ENCODE results near the gene PARD3B. TPM values are rescaled to one million over a fixed set of nuclear protein-coding genes. Genes with fewer than 3 reads are reported as not detected.

Gene PARD3B
- total RNA-seq, 1 experiment from 2014 or later = 2.0 TPM

GRCh38 chr2:204665207-204665606 is 119.9 kb downstream of the PARD3B start:
- CTCF ChIA-PET = no interaction called here
- no peaks in the 10 kb centered on the region for H3K27me3 ChIP-seq (ENCODE audit: insufficient read depth, low read length)
- H3K4me3 ChIP-seq (replicated peaks in 1 of 2; ENCODE audit: low read depth in 1 of 2, low read length in 2 of 2) = no peak overlapping the region
- no peak overlapping the region for H3K9ac ChIP-seq (ENCODE audit: low read length)
- RAD21 ChIA-PET (ENCODE audit: low non-redundant PET in 1 of 2, low total read pairs in 2 of 2, uncharacterized antibody in 2 of 2, unreplicated experiment in 2 of 2) = no interaction called here
- H3K9me2 ChIP-seq (ENCODE audit: insufficient read depth) = no peaks in the 10 kb centered on the region
- no peaks in the 10 kb centered on the region for H4K20me1 ChIP-seq (ENCODE audit: insufficient read depth)
- POLR2A ChIA-PET = no interaction called here
- no peak overlapping the region for H3K27ac ChIP-seq (ENCODE audit: low read depth, low read length)
- no peaks in the 10 kb centered on the region for H3K4me1 ChIP-seq (ENCODE audit: control insufficient read depth in 1 of 2, insufficient read depth in 2 of 2, low read length in 2 of 2)
- H3K79me2 ChIP-seq (ENCODE audit: insufficient read depth, low read length) = no peaks in the 10 kb centered on the region
- H3K9me3 ChIP-seq (ENCODE audit: control insufficient read depth in 1 of 2, insufficient read depth in 1 of 2, low read depth in 1 of 2, low read length in 2 of 2) = no peaks in the 10 kb centered on the region
- no peak overlapping the region for H2AFZ ChIP-seq (ENCODE audit: low read depth, low read length, poor library complexity, severe bottlenecking)
- intact Hi-C loops (cut with micrococcal nuclease) = no loop called here
- H3K36me3 ChIP-seq (ENCODE audit: control insufficient read depth in 1 of 2, insufficient read depth in 2 of 2, low read length in 2 of 2) = no peaks in the 10 kb centered on the region
- ATAC-seq (no peak), DNase-seq (ENCODE audit: low read depth, low spot score) (no peak)
- BruUV-seq (replicated peaks) = no TSS peak
- H3K4me2 ChIP-seq (ENCODE audit: low read length) = no peak overlapping the region
- TF ChIP-seq FOSL1 (IDR thresholded peaks at IDR 0.05; ENCODE audit: low read depth) (no peak), ZNF274 (IDR thresholded peaks at IDR 0.05; ENCODE audit: low read depth, low read length) (no peak), EGR1 (IDR thresholded peaks at IDR 0.05; ENCODE audit: low read depth) (no peak), EZH2 (IDR thresholded peaks at IDR 0.05) (no peak), JUND (IDR thresholded peaks at IDR 0.05) (no peak), RAD21 (IDR thresholded peaks at IDR 0.05; ENCODE audit: low read depth) (no peak), ATF3 (IDR thresholded peaks at IDR 0.05) (no peak), ELF1 (IDR thresholded peaks at IDR 0.05; ENCODE audit: borderline replicate concordance, low read depth) (no peak), ZBTB33 (IDR thresholded peaks at IDR 0.05; ENCODE audit: extremely low read depth, insufficient replicate concordance, low read length) (no peak), MAX (IDR thresholded peaks at IDR 0.05) (no peak), REST (IDR thresholded peaks at IDR 0.05; ENCODE audit: low read depth) (no peak)
